B cell (primary cell): ENCODE measurements around the gene VPS26A. TPM values are rescaled to one million over a fixed set of nuclear protein-coding genes. Genes with fewer than 3 reads are reported as not detected.

Experiments
- ATAC-seq: fragments of 200-7000 bp; cut with Tn5 transposase; one replicate; pipeline ENCODE4 v1.10.0; 2021; ENCODE audit warnings: low read depth, mild to moderate bottlenecking, moderate number of reproducible peaks, moderate library complexity
- CTCF ChIA-PET: fragments of 350-600 bp; sonication (Branson Sonifier 250); formaldehyde crosslinking; loops from one replicate; lab custom pipeline; 2021; ENCODE audit warnings: antibody characterized with exemption, inconsistent platforms; lab: Charles Lee
- POLR2A ChIA-PET: fragments of 350-600 bp; sonication (Branson Sonifier 250); formaldehyde crosslinking; loops from one replicate; lab custom pipeline; 2021; ENCODE audit warnings: antibody characterized with exemption; lab: Charles Lee
- DNase-seq: peaks from one replicate; pipeline ENCODE4 v3.0.0; 2013
- H2AFZ ChIP-seq: 2 replicates; pipeline ENCODE4 v1.6.1; 2012; ENCODE audit warnings: mild to moderate bottlenecking, low read depth, low read length; ENCODE audit not compliant: insufficient read depth, poor library complexity, severe bottlenecking
- H3K27ac ChIP-seq, 2 donors: 1 replicate in 1 of 2; 2 replicates in 1 of 2; pipeline ENCODE4 v1.5.1; 2012 to 2013; ENCODE audit warnings: low read length in 2 of 2, mild to moderate bottlenecking in 2 of 2, moderate library complexity in 1 of 2
- H3K27me3 ChIP-seq, 4 experiments: fragments of 200-600 bp in 1 of 4; sonication (generic) in 1 of 4; replicated peaks in 1 of 4; 1 replicate in 2 of 4; 2 replicates in 2 of 4; pipeline versions ENCODE4 v1.6.1 to v1.7.0; 2013 to 2016; ENCODE audit warnings: low read length in 3 of 4, mild to moderate bottlenecking in 2 of 4, mixed read lengths in 1 of 4, moderate library complexity in 1 of 4; ENCODE audit not compliant: insufficient read depth in 4 of 4, control insufficient read depth in 3 of 4; ENCODE audit errors: control extremely low read depth in 1 of 4
- H3K36me3 ChIP-seq, 2 experiments: replicated peaks in 1 of 2; 1 replicate in 1 of 2; 2 replicates in 1 of 2; pipeline versions ENCODE4 v1.6.1 to v1.7.1; 2013; ENCODE audit warnings: low read length in 1 of 2; ENCODE audit not compliant: insufficient read depth in 2 of 2, control insufficient read depth in 1 of 2; ENCODE audit errors: control extremely low read depth in 1 of 2, extremely low read depth in 1 of 2
- H3K4me1 ChIP-seq, 2 donors: fragments of 200-600 bp in 1 of 2; sonication (generic) in 1 of 2; 1 replicate in 1 of 2; 2 replicates in 1 of 2; pipeline versions ENCODE4 v1.5.1 to v1.6.1; 2013 to 2017; ENCODE audit warnings: low read length in 2 of 2; ENCODE audit not compliant: control insufficient read depth in 2 of 2, insufficient read depth in 2 of 2
- H3K4me2 ChIP-seq: replicated peaks from 2 replicates; pipeline ENCODE3; 2012; ENCODE audit warnings: mild to moderate bottlenecking, low read depth, low read length; ENCODE audit not compliant: poor library complexity, severe bottlenecking
- H3K4me3 ChIP-seq, 5 experiments: fragments of 200-600 bp in 1 of 5; sonication (generic) in 1 of 5; 1 replicate in 3 of 5; 2 replicates in 2 of 5; pipeline versions ENCODE4 v1.5.1 to v1.7.0; 2011 to 2016; ENCODE audit warnings: low read length in 4 of 5, mild to moderate bottlenecking in 4 of 5, low read depth in 2 of 5, control low read depth in 1 of 5, moderate library complexity in 1 of 5; ENCODE audit not compliant: insufficient read depth in 1 of 5; ENCODE audit errors: control extremely low read depth in 1 of 5, extremely low read depth in 1 of 5
- H3K79me2 ChIP-seq: fragments of 200-600 bp; sonication (generic); one replicate; pipeline ENCODE4 v1.6.0; 2016; ENCODE audit warnings: low read length; ENCODE audit not compliant: control insufficient read depth, insufficient read depth
- H3K9ac ChIP-seq: fragments of 200-600 bp; sonication (generic); 2 replicates; pipeline ENCODE4 v1.6.1; 2017; ENCODE audit warnings: mild to moderate bottlenecking, low read length, moderate library complexity
- H3K9me3 ChIP-seq, 3 donors: one replicate each; pipeline versions ENCODE4 v1.6.1 to v1.7.1; 2013; ENCODE audit warnings: low read length in 2 of 3; ENCODE audit not compliant: control insufficient read depth in 2 of 3, insufficient read depth in 1 of 3; ENCODE audit errors: control extremely low read depth in 1 of 3
- H4K20me1 ChIP-seq: 2 replicates; pipeline ENCODE4 v1.6.0; 2012; ENCODE audit warnings: mild to moderate bottlenecking, low read length; ENCODE audit not compliant: insufficient read depth, control insufficient read depth, poor library complexity, severe bottlenecking
- H3K27ac Mint-ChIP-seq: one replicate; pipeline ENCODE4 v1.8.0; 2021; ENCODE audit warnings: mixed read lengths
- H3K27me3 Mint-ChIP-seq: one replicate; pipeline ENCODE4 v1.8.0; 2021; ENCODE audit warnings: mixed read lengths
- H3K4me1 Mint-ChIP-seq: one replicate; pipeline ENCODE4 v1.8.0; 2021; ENCODE audit warnings: mixed read lengths
- H3K4me3 Mint-ChIP-seq: one replicate; pipeline ENCODE4 v1.8.0; 2021; ENCODE audit warnings: mixed read lengths
- H3K9me3 Mint-ChIP-seq: one replicate; pipeline ENCODE4 v1.8.0; 2022; ENCODE audit warnings: mixed read lengths; ENCODE audit not compliant: insufficient read depth
- WGBS: methylation state at CpG from one replicate; pipeline ENCODE4 v1.1.5; 2013; ENCODE audit warnings: missing lambda C conversion rate; ENCODE audit not compliant: insufficient coverage; 5-methylcytosine and 5-hydroxymethylcytosine counted together
- intact Hi-C: fragments of 100-400 bp; cut with micrococcal nuclease; formaldehyde crosslinking; loops from one replicate; pipeline ENCODE4 v1.10.0; 2022
- polyA plus RNA-seq: library from polyadenylated mRNA; depleted of rRNA; stranded (reverse); fragments of >200 nt; gene quantifications from 2 replicates; pipeline ENCODE4 v1.2.3, GENCODE V29; 2012
- total RNA-seq, 2 donors: library from RNA; stranded (reverse); fragments of 120-200 nt in 1 of 2; gene quantifications; 1 replicate in 1 of 2; 2 replicates in 1 of 2; pipeline versions ENCODE4 v1.2.3 to v1.2.4, GENCODE V29; 2013 to 2022
- TF ChIP-seq, protein P1 (sequence below): fragments of 200-600 bp; IDR thresholded peaks from one replicate; pipeline ENCODE4 v1.8.0; 2022; ENCODE audit warnings: antibody characterized with exemption, mild to moderate bottlenecking

Gene VPS26A
- total and polyA plus RNA-seq, 2 donors (not counting 1 experiment from before 2014, with no cell fraction given) = 5.0 to 29.9 TPM

DNA sequence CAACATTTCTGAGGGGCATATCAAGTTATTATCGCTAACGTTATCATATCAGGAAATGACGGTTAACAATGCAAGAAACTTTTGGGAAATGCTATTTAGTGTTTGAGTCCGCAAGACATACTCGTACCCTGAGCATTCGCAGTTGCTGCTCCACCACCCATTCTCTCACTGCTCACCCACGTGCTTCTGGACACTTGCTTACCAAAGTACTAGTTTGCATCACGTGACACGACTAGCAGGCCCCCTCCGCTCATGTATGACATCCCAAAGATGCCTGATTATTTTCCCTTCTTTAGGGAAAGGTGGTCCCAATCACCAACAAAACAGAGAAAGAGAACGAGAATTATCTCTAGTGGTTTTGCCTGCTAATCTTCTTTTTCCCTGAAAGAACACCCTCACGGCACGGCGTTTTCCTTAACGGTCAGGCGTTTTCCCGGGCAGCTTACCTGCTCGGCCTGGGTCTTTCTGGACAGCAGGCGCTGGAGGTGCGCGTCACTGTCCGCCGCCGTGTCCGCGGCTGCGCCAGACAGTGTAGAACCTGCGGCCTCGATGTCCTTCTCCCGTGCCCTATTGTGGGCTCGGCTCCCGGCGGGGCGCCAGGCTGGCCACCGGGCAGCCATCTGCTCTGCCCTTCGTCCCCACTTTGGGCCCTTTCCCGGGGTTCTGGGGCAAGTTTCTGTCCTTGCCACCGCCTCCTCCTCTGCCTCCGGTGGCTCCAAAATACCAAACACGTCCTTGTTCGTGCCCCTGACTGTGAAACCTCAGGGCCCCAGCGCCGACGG is 56.0 kb downstream of the VPS26A start, which contains the start of gene SUPV3L1:
Gene SUPV3L1, plus strand, starts transcription at position 492 of the 782 bp plus-strand sequence. Its CDS starts 58 bp downstream, at position 550.
- H3K9me3 Mint-ChIP-seq = no peaks in the 10 kb centered on the region
- H4K20me1 ChIP-seq = peaks cover 6% of the 10 kb centered on the region
- ATAC-seq (peak; percentile 87), DNase-seq (peak; percentile 96)
- peak within 1 kb of the TSS; percentile 97 for H3K4me3 Mint-ChIP-seq
- no peaks in the 10 kb centered on the region for H3K27me3 Mint-ChIP-seq
- H3K36me3 ChIP-seq = peaks cover 0 to 13% of the 10 kb centered on the region in 2 experiments
- no peaks in the 10 kb centered on the region for H3K9me3 ChIP-seq
- ChIA-PET CTCF (no interaction called here), POLR2A (interaction anchor here (1.4 kb wide), 1 partner anchor 224 kb away, joined by 4 read pairs; the partner anchor contains the start of gene DDX21)
- no peaks in the 10 kb centered on the region for H3K27me3 ChIP-seq
- H3K4me1 ChIP-seq = peaks cover 11 to 18% of the 10 kb centered on the region in 2 donors
- H3K4me2 ChIP-seq = peak within 1 kb of the TSS; percentile 85
- peak within 1 kb of the TSS; percentile 97 for H3K9ac ChIP-seq
- peak within 1 kb of the TSS; percentile 79 to 96 (median 94) for H3K4me3 ChIP-seq
- H3K79me2 ChIP-seq = peaks cover 49% of the 10 kb centered on the region
- WGBS = under 1% methylated on average over 38 of the region's 44 CpGs
- H3K27ac Mint-ChIP-seq = peak within 1 kb of the TSS; percentile 100
- peaks cover 41% of the 10 kb centered on the region for H3K4me1 Mint-ChIP-seq
- peak within 1 kb of the TSS; percentile 91 to 99 for H3K27ac ChIP-seq
- intact Hi-C loops = loop anchor here (1.0 to 10.0 kb wide), 7 partner anchors 43 to 455 kb away; partner anchors contain the start of genes CCAR1, DDX21 and DDX50
- peak within 1 kb of the TSS; percentile 86 for H2AFZ ChIP-seq
- TF ChIP-seq, protein P1, sequence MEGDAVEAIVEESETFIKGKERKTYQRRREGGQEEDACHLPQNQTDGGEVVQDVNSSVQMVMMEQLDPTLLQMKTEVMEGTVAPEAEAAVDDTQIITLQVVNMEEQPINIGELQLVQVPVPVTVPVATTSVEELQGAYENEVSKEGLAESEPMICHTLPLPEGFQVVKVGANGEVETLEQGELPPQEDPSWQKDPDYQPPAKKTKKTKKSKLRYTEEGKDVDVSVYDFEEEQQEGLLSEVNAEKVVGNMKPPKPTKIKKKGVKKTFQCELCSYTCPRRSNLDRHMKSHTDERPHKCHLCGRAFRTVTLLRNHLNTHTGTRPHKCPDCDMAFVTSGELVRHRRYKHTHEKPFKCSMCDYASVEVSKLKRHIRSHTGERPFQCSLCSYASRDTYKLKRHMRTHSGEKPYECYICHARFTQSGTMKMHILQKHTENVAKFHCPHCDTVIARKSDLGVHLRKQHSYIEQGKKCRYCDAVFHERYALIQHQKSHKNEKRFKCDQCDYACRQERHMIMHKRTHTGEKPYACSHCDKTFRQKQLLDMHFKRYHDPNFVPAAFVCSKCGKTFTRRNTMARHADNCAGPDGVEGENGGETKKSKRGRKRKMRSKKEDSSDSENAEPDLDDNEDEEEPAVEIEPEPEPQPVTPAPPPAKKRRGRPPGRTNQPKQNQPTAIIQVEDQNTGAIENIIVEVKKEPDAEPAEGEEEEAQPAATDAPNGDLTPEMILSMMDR = no peak
